Panc1 (cell line): Measurements from ENCODE around the gene ELK3.

Experiments used
- CTCF ChIP-seq: fragments of 450-650 bp; IDR thresholded peaks from 2 replicates; pipeline ENCODE4 v1.5.1; 2017; ENCODE audit warnings: mild to moderate bottlenecking
- POLR2AphosphoS5 ChIP-seq: IDR thresholded peaks from 2 replicates; pipeline ENCODE4 v1.6.1; 2012; ENCODE audit warnings: mild to moderate bottlenecking, low read depth, low read length, moderate library complexity
- SIN3A ChIP-seq: IDR thresholded peaks from 2 replicates; pipeline ENCODE4 v1.6.1; 2012; ENCODE audit warnings: low read depth, mild to moderate bottlenecking, low read length, moderate library complexity, borderline replicate concordance; ENCODE audit not compliant: insufficient read depth

GRCh38 chr12:96235484-96235826 is 41.3 kb downstream of the ELK3 start:
- TF ChIP-seq CTCF (no peak), POLR2AphosphoS5 (no peak), SIN3A (no peak)
